HCT116 (cell line): ENCODE measurements around the gene MAF. TPM values are rescaled to one million over a fixed set of nuclear protein-coding genes. Genes with fewer than 3 reads are reported as not detected.

Experiments
- ATAC-seq: fragments of 200-7000 bp; cut with Tn5 transposase; 2 replicates; pipeline ENCODE4 v1.9.1; 2020; ENCODE audit warnings: mild to moderate bottlenecking, moderate library complexity
- BruUV-seq: library from RNA; stranded (reverse); fragments of 400-500 nt; replicated peaks from 2 replicates; lab custom pipeline; 2021; lab: Mats Ljungman, UMichigan
- CTCF ChIA-PET: fragments of 300-600 bp; sonication (Branson Sonifier 250); formaldehyde crosslinking; loops from one replicate; lab custom pipeline; 2021; ENCODE audit warnings: antibody characterized with exemption; lab: Charles Lee
- POLR2A ChIA-PET: fragments of 300-600, 350-600 bp; sonication (Branson Sonifier 250); formaldehyde crosslinking; loops from one replicate; lab custom pipeline; 2021; ENCODE audit warnings: antibody characterized with exemption; lab: Charles Lee
- RAD21 ChIA-PET, 2 experiments: fragments of 300-600 bp; sonication (Branson Sonifier 250); formaldehyde crosslinking; loops; one replicate each; lab custom pipeline; 2023; ENCODE audit warnings: low total read pairs in 2 of 2; ENCODE audit not compliant: uncharacterized antibody in 2 of 2, unreplicated experiment in 2 of 2, low non-redundant PET in 1 of 2; lab: Charles Lee
- DNase-seq: peaks from one replicate; pipeline ENCODE4 v3.0.0-alpha.2; 2010; ENCODE audit warnings: low read depth, low spot score
- H2AFZ ChIP-seq: fragments of 200-600 bp; shearing (Covaris generic), sonication (generic); 2 replicates; pipeline ENCODE4 v1.6.1; 2017; ENCODE audit warnings: low read depth, mixed run types, mixed read lengths, antibody characterized with exemption, low read length; ENCODE audit not compliant: poor library complexity, severe bottlenecking
- H3K27ac ChIP-seq: 2 replicates; pipeline ENCODE4 v1.5.1; 2012; ENCODE audit warnings: low read depth, low read length
- H3K27me3 ChIP-seq: fragments of 200-600 bp; sonication (generic); 2 replicates; pipeline ENCODE4 v1.6.1; 2016; ENCODE audit warnings: mixed run types, low read length, mixed read lengths; ENCODE audit not compliant: insufficient read depth
- H3K36me3 ChIP-seq, 2 experiments: fragments of 200-500 bp in 1 of 2; fragments of 200-600 bp in 1 of 2; sonication (Bioruptor generic) in 1 of 2; sonication (generic) in 1 of 2; 2 replicates each; pipeline versions ENCODE4 v1.5.1 to v1.6.1; 2014 to 2016; ENCODE audit warnings: low read length in 2 of 2, inconsistent platforms in 1 of 2, mixed read lengths in 1 of 2, mixed run types in 1 of 2; ENCODE audit not compliant: insufficient read depth in 2 of 2, control insufficient read depth in 1 of 2
- H3K4me1 ChIP-seq, 2 experiments: fragments of 200-600 bp in 1 of 2; sonication (generic) in 1 of 2; 2 replicates each; pipeline versions ENCODE4 v1.5.1 to v1.6.1; 2012 to 2017; ENCODE audit warnings: low read length in 2 of 2, inconsistent platforms in 1 of 2, mild to moderate bottlenecking in 1 of 2, mixed read lengths in 1 of 2, mixed run types in 1 of 2, moderate library complexity in 1 of 2; ENCODE audit not compliant: insufficient read depth in 2 of 2, control insufficient read depth in 1 of 2
- H3K4me2 ChIP-seq: fragments of 200-600 bp; sonication (generic); 2 replicates; pipeline ENCODE4 v1.6.1; 2017; ENCODE audit warnings: mixed run types, low read length, mixed read lengths
- H3K4me3 ChIP-seq, 2 experiments: fragments of 200-600 bp in 1 of 2; sonication (generic) in 1 of 2; replicated peaks in 1 of 2; 2 replicates each; pipeline ENCODE4 v1.5.1; 2011 to 2016; ENCODE audit warnings: low read length in 2 of 2, control low read depth in 1 of 2, low read depth in 1 of 2, mild to moderate bottlenecking in 1 of 2, mixed read lengths in 1 of 2, mixed run types in 1 of 2
- H3K79me2 ChIP-seq: fragments of 200-600 bp; sonication (generic); 2 replicates; pipeline ENCODE4 v1.6.1; 2017; ENCODE audit warnings: mild to moderate bottlenecking, mixed run types, low read length, moderate library complexity, mixed read lengths; ENCODE audit not compliant: insufficient read depth
- H3K9ac ChIP-seq: fragments of 200-600 bp; sonication (generic); 2 replicates; pipeline ENCODE4 v1.6.1; 2016; ENCODE audit warnings: low read length, mixed read lengths
- H3K9me2 ChIP-seq: fragments of 200-600 bp; sonication (generic), shearing (Covaris generic); 2 replicates; pipeline ENCODE4 v1.6.1; 2017; ENCODE audit warnings: mixed run types, mild to moderate bottlenecking, moderate library complexity; ENCODE audit not compliant: insufficient read depth
- H3K9me3 ChIP-seq, 2 experiments: fragments of 200-500 bp in 1 of 2; fragments of 200-600 bp in 1 of 2; sonication (Bioruptor generic) in 1 of 2; sonication (generic) in 1 of 2; 2 replicates each; pipeline ENCODE4 v1.6.1; 2014 to 2017; ENCODE audit warnings: low read length in 2 of 2, mixed read lengths in 2 of 2, inconsistent platforms in 1 of 2, low read depth in 1 of 2, mild to moderate bottlenecking in 1 of 2, mixed run types in 1 of 2, moderate library complexity in 1 of 2; ENCODE audit not compliant: control insufficient read depth in 1 of 2, insufficient read depth in 1 of 2
- H4K20me1 ChIP-seq: fragments of 200-600 bp; sonication (generic), shearing (Covaris generic); 2 replicates; pipeline ENCODE4 v1.6.1; 2017; ENCODE audit warnings: mixed run types, mild to moderate bottlenecking, moderate library complexity; ENCODE audit not compliant: insufficient read depth
- ATF3 ChIP-seq: IDR thresholded peaks from 2 replicates; pipeline ENCODE4 v1.6.1; 2012
- CEBPB ChIP-seq: IDR thresholded peaks from 2 replicates; pipeline ENCODE4 v1.6.1; 2012; ENCODE audit warnings: low read depth
- ELF1 ChIP-seq: IDR thresholded peaks from 2 replicates; pipeline ENCODE4 v1.6.1; 2012; ENCODE audit warnings: low read depth, borderline replicate concordance
- EZH2phosphoT487 ChIP-seq: fragments of 200-600 bp; IDR thresholded peaks from 2 replicates; pipeline ENCODE4 v1.6.1; 2018; ENCODE audit warnings: antibody characterized with exemption, borderline replicate concordance
- FOSL1 ChIP-seq: IDR thresholded peaks from 2 replicates; pipeline ENCODE4 v1.6.1; 2012; ENCODE audit warnings: low read depth
- JUND ChIP-seq: IDR thresholded peaks from 2 replicates; pipeline ENCODE4 v1.6.1; 2012
- MAX ChIP-seq: IDR thresholded peaks from 2 replicates; pipeline ENCODE4 v1.6.1; 2012
- POLR2A ChIP-seq: IDR thresholded peaks from 2 replicates; pipeline ENCODE4 v1.7.0; 2011; ENCODE audit warnings: borderline replicate concordance; ENCODE audit not compliant: insufficient read depth, insufficient read length; ENCODE audit errors: extremely low read depth
- POLR2AphosphoS5 ChIP-seq: IDR thresholded peaks from 2 replicates; pipeline ENCODE4 v1.6.1; 2011; ENCODE audit warnings: mild to moderate bottlenecking, low read depth, low read length, moderate library complexity
- SIN3A ChIP-seq: IDR thresholded peaks from 2 replicates; pipeline ENCODE4 v1.6.1; 2012; ENCODE audit warnings: low read depth
- SP1 ChIP-seq: IDR thresholded peaks from 2 replicates; pipeline ENCODE4 v1.6.1; 2012; ENCODE audit warnings: low read depth
- SRF ChIP-seq: IDR thresholded peaks from 2 replicates; pipeline ENCODE4 v1.6.1; 2012; ENCODE audit warnings: low read depth
- TCF7L2 ChIP-seq: IDR thresholded peaks from 2 replicates; pipeline ENCODE4 v1.7.0; 2011; ENCODE audit warnings: borderline replicate concordance, inconsistent platforms; ENCODE audit not compliant: insufficient read depth, insufficient read length; ENCODE audit errors: extremely low read depth
- ZBTB33 ChIP-seq: IDR thresholded peaks from 2 replicates; pipeline ENCODE4 v1.6.1; 2011; ENCODE audit warnings: mild to moderate bottlenecking, low read length, moderate library complexity; ENCODE audit not compliant: insufficient replicate concordance; ENCODE audit errors: extremely low read depth
- ZFX ChIP-seq: fragments of 450-650 bp; IDR thresholded peaks from 2 replicates; pipeline ENCODE4 v1.6.1; 2017
- ZNF274 ChIP-seq: fragments of 200-500 bp; sonication (Bioruptor generic); IDR thresholded peaks from 2 replicates; pipeline ENCODE4 v1.6.1; 2014; ENCODE audit warnings: mild to moderate bottlenecking, low read depth, low read length, inconsistent platforms
- intact Hi-C: fragments of 100-400 bp; cut with micrococcal nuclease; formaldehyde crosslinking; loops from 2 replicates; pipeline ENCODE4 v1.10.0; 2022
- total RNA-seq: library from RNA; stranded (reverse); gene quantifications from one replicate; pipeline ENCODE4 v1.2.1, GENCODE V29; 2021; ENCODE audit not compliant: unreplicated experiment

MAF gene
- total RNA-seq, 1 experiment from 2014 or later = 0.27 TPM

DNA sequence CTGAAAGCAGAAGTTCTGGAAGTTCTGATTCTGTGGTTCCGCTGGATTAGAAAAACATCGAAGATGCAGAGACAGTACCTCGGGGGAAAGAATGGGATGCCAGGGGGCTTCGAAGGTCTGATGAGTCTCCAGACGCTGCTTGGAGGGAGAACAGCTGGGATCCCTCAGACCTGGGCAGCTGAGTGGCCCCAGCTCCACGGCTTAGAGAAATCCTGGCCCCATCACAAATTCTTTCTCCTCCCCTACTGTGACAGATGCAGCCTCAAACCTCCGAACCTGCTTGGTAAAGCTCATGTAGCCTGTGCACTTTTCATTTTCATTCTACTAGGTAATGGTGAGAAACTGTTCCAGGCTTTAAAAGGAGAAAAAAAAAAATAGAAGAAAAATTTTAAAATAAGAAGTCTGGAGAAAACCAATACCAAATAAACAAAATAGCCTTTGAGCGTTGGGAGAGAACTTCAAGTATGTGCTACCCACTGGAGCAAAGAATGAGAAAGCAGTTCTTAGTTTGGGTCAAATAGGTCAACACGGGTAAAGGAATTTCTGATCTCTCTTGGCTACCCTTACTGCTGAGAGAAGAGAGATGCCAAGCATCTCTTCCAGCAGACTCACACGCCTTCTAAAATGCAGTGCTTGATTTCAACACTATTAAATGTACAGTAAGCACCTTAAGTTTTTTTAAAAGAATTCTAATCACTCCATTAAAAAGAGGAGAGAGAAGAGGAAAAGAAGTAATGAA lies 19.9 kb downstream of the MAF start:
- no peaks in the 10 kb centered on the region for H3K36me3 ChIP-seq
- ATAC-seq = no peak
- H2AFZ ChIP-seq = no peak overlapping the region
- no peaks in the 10 kb centered on the region for H3K79me2 ChIP-seq
- H3K9me3 ChIP-seq = peaks cover 15 to 45% of the 10 kb centered on the region in 2 experiments; a peak in 3 of 4 replicates
- no peaks in the 10 kb centered on the region for H3K4me1 ChIP-seq
- ChIA-PET POLR2A (no interaction called here), RAD21 (no interaction called here), CTCF (no interaction called here)
- intact Hi-C loops = no loop called here
- no peaks in the 10 kb centered on the region for H4K20me1 ChIP-seq
- no peaks in the 10 kb centered on the region for H3K27me3 ChIP-seq
- H3K4me2 ChIP-seq = no peak overlapping the region
- BruUV-seq = no TSS peak
- no peak overlapping the region for H3K9ac ChIP-seq
- H3K4me3 ChIP-seq = no peak overlapping the region
- H3K27ac ChIP-seq = no peak overlapping the region
- TF ChIP-seq MAX = no peak
- no peak for TF ChIP-seq SP1
- no peak for TF ChIP-seq ZBTB33
- TF ChIP-seq SRF = no peak
- no peak for TF ChIP-seq POLR2A
- no peak for TF ChIP-seq EZH2phosphoT487
- no peak for TF ChIP-seq CEBPB
- TF ChIP-seq SIN3A = no peak
- no peak for TF ChIP-seq ZNF274
- no peak for TF ChIP-seq ELF1
- no peak for TF ChIP-seq FOSL1
- no peak for TF ChIP-seq JUND
- no peak for TF ChIP-seq ATF3
- no peak for TF ChIP-seq ZFX
- no peak for TF ChIP-seq POLR2AphosphoS5
- no peak for TF ChIP-seq TCF7L2
- TF ChIP-seq, all 23 proteins: peak for 0
- DNase-seq = no peak
- no peaks in the 10 kb centered on the region for H3K9me2 ChIP-seq
